GM21529 (cell line): ENCODE results near the gene NCOA3.
"Not testable (repeated sequence)": the region's sequence is repeated elsewhere in the genome, so short reads cannot be mapped to it uniquely, and the experiment has no call there.

Source experiments
- ATAC-seq: cut with Tn5 transposase; IDR thresholded peaks from one replicate; pipeline ENCODE4 v1.9.1; 2021; ENCODE audit not compliant: unreplicated experiment

NCOA3 gene

DNA sequence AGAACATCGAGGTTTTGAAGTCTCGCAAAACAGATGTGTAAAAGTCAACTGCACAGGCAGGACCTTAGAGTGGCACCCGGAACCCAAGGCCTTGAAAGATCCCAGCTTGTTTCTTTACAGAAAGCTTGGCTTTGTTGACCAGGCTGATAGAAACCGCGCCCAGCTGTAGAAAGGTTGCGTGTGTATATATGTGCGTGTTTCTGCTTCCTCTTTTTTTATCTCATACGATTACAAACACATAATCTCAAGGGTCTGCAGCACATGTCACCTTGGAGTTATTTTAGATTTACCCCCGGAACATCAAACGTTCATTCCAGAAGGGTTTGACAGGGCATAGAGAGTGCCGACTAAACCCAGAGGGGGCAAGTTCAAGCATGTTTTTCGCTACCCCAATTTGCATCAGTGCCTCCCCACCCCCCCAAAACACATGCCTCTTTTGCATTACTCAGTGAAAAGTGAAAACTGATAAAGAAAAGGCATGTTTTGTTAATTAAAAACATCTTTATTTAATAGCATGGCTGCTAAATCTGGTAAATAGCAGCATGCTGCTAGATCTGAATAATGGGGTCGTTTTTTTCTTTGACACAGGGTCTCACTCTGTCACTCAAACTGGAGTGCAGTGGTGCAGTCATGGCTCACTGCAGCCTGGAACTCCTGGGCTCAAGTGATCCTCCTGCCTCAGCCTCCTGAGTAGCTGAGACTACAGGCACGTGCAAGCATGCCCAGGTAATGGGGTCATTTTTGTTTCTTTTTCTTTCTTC lies 33.2 kb upstream of the NCOA3 start:
- peak; percentile 63 for ATAC-seq

DNA sequence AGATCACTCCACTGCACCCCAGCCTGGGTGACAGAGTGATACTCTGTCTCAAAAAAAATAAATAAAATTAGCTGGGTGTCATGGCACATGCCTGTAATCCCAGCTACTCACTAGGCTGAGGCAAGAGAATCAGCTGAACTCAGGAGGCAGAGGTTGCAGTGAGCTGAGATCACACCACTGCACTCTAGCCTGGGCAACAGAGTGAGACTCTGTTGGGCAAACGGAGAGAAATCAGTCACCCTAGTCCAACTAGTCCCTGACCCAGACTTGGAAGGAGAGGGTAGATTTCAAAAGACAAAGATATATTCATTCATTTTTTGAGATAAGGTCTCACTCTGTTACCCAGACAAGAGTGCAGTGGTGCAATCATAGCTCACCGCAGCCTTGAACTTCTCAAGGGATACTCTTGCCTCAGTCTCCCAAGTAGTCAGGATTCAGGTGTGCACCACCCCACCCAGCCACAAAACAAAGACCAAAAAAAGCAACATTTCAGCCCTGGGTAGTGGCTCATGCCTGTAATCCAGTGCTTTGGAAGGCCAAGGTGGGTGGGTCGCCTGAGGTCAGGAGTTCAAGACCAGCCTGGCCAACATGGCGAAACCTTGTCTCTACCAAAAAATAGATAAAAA lies 26.2 kb upstream of the NCOA3 start:
- no peak for ATAC-seq

DNA sequence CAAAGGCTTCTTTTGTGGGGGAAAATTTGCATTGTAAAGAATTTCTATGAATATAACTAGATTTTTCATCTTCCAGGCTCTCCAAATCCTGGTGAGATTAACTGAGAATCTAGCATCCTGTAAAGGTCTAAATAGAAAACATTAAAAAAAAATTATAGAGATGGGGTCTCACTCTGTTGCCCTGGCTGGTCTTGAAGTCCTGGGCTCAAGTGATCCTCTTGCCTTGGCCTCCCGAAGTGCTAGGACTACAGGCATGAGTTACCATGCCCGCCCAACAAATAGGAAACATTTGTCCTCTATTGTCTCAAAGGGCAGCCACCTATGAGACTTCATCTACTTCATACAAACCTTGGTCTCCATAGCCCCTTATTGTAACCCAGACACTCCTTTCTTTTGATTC lies 25.2 kb upstream of the NCOA3 start:
- ATAC-seq = no peak

DNA sequence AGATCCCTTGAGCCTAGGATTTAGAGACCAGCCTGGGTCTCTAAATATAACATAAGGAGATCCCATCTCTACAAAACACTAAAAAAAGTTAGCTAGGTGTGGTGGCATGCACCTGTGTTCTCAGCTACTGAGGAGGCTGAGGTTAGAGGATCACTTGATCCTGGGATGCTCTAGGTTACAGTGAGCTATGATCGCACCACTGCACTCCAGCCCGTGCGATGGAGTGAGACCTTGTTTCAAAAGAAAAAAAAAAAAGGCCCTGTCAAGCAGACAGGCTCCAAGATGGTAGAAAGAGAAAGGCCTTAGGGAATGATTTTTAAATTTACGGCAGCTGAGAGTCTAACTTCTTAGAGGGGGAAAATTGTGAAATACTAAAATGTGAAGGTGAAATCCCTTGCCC lies 22.6 kb upstream of the NCOA3 start:
- no peak for ATAC-seq

DNA sequence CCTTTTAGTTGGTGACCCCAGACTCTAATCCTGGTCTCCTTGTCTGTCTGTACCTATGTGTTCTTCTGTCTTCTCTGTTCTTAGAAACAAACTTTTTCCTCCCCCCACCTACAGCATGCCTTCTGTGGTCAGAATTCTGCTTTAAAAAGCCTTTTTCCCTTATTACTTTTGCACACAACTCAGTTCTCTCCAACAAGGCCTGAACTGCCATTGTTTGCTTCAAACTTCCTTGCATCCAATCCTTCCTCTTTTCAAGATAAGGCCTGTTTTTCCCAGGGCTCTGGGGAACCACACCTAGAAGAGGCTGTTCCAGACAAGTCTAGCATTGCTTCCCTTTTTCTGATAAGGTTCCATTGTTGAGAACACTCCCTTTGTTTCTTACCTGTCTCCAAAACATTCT lies 22.2 kb upstream of the NCOA3 start:
- ATAC-seq = no peak

DNA sequence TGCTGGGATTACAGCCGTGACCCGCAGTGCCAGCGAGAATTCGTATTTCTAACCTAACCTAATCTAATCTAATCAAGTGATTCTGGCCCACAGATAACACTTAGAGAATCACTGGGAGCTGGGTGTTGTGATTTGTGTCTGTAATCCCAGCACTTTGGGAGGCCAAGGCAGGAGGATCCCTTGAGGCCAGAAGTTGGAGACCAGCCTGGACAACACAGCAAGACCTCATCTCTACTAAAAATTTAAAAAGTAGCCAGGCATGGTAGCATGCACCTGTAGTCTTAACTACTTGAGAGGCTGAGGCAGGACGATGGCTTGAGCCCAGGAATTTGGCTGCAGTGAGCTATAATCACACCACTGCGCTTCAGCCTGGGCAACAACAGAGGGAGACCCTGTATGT lies 21.4 kb upstream of the NCOA3 start:
- ATAC-seq = no peak

DNA sequence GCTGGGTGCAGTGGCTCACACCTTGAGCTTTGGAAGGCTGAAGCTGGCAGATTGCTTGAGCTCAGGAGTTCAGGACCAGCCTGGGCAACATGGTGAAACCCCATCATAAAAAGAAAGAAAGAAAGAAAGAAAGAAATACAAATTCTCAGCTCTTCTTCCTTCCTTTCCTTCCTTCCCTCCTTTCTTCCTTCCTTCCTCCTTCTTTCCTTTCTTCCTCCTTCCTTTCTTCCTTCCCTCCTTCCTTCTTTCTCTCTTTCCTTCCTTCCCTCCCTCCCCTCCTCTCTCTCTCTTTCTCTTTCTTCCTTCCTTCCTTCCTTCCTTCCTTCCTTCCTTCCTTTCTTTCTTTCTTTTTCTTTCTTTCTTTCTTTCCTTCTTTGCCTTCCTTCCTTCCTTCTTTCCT lies 21.0 kb upstream of the NCOA3 start:
- no peak for ATAC-seq

DNA sequence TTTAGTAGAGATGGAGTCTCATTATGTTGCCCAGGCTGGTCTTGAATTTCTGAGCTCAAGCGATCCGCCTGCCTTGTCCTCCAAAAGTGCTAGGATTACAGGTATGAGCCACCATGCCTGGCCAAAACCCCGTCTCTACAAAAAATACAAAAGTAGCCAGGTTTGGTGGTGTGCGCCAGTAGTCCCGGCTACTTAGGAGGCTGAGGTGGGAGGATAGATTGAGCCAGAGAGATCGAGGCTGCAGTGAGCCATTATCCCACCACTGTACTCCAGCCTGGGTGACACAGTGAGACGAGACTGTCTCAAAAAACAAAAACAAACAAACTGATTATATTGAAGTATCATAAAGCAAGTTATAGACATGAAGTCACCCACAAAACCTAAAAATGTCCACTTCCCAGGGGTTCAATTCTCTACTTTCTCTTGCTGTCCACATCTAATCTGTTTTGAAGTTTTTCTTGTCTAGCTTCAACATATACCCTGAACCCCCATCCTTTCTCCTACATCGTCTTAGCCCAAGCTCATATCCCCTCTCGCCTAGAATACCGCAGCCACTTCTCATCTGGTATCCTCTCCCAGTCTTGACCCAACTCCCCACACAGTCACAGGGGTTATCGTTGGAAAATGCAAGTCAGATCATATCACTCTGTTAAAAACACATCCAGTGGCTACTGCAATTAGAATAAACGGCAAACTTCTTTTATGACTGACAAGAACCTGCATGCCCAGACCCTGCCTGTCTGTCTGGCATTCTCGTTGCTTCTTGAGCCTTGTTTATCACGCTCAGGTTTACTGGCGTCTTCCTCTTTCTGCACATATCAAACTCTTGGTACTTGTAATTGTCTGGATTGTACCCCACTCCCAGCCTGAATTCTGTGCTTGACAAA lies 20.1 kb upstream of the NCOA3 start:
- ATAC-seq = no peak

DNA sequence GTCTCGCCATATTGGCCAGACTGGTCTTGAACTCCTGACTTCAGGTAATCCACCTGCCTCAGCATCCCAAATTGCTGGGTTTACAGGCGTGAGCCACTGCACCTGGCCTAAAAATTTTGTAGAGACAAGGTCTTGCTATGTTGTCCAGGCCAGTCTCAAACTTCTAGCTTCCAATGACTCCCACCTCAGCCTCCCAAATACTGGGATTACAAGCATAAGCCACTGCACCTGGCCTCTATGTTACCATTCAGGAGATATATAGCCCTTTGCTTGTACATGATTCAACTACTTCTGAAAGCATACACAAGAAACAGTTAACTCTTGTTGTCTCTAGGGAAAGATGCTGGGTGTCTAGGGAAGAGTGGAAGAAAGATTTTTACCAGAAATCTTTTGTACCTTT lies 19.0 kb upstream of the NCOA3 start:
- ATAC-seq = no peak

DNA sequence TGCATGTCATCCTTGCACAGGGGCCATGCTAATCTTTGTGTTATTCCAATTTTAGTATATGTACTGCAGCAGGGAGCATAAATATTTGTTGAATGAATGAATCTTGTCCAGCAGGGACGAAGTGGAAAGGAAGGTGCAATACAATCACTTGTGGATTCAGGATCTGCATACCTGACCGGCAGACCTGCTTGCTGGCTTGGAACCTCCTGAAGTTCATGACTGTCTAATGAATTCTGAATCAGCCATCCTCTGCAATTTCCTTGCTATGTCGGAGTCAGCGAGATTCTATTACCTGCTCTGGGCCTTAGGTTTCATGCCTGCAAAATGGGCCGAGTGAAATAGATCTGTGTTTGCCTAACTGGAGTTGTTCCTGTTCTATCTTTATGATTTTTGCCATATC lies 17.4 kb upstream of the NCOA3 start:
- no peak for ATAC-seq

DNA sequence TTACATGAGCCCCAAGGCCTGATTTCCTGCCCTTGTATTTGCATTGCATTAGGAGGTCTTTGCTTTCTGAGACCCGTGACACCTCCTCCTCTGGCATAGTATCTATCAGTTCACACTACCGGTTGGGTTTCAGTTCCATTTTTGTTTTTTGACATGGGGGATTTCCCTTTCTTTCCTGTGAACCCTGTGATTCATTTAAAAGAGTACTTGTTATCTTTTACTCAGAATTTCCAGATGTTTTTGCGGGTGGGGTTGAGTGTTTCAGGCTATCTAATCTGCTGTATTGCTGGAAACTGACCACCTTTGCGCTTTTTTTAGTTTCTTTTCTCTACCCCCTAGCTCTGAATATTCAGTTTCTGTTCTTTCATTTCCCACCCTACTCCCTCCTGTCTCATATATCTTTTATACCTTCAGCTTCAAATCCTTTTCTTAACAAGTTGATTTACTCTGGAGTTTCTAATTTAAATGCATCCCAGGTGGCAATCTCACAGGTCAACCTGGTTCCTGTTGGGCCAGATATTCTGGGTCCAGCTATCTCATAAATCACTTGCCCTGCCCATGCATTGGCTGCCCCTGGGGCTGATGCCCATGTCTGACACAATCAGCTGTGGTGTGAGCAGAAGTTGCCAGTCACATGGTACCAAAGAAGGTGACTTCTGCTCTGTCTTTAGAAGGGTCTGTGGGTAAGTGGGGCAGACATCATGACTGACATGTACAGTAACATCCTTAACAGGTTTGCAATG lies 14.3 kb upstream of the NCOA3 start:
- peak; percentile 73 for ATAC-seq

DNA sequence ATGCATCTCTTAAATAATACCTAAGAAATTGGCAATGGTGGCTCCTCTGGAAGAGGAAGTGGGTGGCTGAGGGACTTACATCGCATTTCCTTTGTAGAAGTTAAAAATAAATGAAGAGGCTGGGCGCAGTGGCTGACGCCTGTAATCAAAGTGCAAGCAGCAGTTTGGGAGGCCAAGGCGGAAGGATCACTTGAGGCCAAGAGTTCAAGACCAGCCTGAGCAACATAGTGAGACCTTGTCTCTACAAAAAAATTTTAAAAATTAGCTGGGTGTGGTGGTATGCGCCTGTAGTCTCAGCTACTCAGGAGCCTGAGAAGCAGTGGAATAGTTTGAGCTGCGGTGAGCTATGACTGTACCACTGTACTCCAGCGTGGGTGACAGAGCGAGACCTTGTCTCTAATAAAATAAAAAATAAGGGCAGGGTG lies 12.2 kb upstream of the NCOA3 start:
- ATAC-seq = no peak

DNA sequence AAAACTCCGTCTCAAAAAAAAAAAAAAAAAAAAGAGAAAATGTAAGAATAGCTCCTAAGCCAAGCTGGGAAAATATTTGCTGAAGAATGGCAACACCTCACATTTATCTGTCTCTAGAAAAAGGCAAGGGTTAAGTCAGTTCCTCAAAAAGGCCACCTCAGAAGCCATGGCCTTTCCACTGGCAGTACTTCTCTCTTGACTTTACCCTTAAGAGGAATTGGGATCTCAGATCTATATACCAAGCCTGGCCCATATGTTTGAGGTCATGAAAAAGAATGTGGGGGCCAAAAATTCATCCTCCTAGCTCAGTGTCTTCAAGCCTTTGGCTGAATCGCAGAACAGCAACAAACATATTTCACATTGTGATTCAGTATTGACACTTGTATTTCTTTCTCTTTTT lies 10.9 kb upstream of the NCOA3 start:
- ATAC-seq = no peak

DNA sequence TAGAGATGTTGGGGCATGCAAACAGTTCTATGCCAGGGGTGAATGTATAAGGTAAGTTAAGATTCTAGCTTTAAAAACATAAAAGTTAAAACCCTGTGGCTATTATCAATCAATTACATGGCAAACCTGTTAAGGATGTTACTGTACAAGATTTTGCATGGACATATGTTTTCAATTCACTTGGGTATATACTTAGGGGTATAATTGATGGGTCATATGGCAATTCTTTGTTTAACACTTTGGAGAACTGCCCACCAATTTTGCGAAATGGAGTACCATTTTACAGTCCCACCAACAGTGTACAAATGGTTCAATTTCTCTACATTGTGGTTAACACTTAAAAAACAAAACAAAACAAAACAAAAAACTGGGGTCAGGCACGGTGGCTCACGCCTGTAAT lies 9.4 kb upstream of the NCOA3 start:
- no peak for ATAC-seq

DNA sequence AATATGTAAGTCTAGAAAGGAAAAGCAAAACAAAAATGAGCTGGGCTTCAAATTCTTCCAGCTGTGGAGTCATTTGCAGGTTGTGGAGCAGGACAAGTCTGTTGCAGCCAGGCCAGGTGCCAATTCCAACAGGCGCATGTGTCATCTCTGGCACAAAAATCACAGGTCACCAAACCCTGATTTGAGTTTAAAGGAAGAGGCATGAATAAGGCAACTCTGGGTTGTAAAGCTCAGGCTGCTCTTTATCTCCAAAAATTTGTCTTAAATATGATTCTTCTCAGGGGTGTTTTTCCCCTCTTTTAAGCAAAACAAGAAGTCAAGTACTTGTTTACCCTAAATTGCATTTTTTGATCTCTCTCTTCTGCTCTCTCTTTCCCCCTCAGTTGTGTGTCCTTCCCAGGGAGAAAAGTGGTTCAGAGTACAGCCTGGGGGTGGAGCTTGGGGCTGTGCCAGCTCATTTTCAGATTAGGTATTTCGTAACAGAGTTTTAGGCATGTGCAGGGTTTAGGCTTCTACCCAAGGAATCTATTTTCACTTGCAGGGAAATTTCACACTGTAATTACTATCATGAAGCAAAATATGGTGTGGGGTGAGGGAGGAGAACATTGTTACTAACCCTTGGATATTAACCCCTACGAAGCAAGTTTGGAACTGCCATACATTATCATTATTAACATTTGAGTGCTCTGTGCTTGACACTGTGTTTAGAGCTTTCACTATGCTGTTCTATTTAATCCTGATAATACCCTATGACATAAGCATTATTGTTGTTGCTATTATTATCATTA lies 8.3 kb upstream of the NCOA3 start:
- no peak for ATAC-seq

DNA sequence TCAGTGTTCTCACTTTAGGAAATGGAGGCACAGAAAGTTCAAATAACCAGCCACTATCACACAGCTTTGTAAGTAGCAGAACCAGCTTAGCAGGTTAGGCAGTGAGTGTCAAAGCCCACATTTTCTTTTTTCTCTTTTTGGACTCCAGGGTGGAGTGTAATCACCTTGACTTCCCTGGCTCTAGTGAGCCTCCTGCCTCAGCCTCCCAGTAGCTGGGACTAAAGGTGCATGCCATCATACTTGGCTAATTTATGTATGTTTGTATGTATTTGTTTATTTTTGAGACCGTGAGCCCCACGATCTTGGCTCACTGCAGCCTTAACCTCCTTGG lies 7.8 kb upstream of the NCOA3 start:
- ATAC-seq = no peak

DNA sequence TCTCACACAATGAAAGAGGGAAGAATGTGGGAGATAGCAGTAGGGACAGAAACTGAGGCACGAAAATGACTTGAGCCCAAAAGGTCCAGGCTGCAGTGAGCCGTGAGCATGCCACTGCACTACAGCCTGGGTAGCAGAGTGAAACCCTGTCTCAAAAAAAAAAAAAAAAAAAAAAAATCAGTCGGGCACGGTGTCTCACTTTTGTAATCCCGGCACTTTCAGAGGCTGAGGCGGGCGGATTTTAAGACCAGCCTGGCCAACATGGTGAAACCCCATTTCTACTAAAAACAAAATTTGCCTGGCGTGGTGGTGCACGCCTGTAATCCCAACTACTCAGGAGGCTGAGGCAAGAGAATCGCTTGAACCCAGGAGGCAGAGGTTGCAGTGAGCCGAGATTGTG lies 7.1 kb upstream of the NCOA3 start:
- ATAC-seq = not testable (repeated sequence)

DNA sequence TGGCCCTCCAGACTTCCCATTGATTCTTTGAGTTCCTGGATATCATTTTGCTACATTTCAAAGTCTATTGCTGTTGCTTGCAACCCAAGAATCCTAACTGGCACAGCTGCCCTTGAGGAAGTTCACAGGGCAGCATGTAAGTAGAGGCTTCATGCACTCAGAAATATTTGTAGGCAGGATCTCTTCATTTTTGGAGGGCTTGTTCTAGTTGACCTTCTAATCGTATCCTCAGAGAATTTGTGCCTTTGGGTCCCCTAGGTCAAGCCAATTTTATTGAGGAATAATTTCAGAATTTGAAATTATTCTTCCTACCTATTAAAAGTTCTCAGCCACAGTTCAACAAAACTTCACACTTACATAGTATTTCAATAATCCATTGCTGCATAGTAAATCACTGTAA lies 5.6 kb upstream of the NCOA3 start:
- ATAC-seq = no peak

DNA sequence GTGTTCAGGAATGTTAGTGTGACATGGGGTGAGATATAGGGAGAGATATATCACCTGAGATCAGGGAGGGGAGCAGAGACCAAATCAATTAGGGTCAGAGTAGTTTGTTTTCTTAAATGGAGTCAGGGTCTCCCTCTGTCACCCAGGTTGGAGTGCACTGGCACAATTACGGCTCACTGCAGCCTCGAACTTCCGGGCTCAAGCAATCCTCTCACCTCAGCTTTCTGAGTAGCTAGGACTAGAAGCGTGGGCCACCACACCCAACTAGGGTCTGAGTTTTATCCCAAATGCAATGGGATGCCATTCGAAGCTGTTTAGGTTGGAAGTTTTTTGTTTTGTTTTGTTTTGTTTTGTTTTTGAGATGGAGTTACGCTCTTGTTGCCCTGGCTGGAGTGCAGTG lies 3.1 kb upstream of the NCOA3 start:
- ATAC-seq = no peak

DNA sequence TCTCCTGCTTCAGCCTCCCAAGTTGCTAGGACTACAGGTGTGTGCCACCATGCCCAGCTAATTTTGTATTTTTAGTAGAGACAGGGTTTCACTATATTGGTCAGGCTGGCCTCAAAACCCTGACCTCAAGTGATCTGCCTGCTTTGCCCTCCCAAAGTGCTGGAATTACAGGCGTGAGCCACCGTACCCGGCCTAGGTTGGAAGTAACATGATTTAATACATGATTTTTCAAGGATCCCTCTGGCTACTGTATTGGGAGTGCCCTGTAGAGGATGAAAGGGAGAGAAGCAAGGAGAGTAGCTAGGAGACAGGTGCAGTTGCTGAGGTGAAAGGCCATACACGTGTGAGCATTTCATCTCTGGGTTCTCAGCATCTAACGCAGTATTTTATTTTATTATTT lies 2.6 kb upstream of the NCOA3 start:
- no peak for ATAC-seq

DNA sequence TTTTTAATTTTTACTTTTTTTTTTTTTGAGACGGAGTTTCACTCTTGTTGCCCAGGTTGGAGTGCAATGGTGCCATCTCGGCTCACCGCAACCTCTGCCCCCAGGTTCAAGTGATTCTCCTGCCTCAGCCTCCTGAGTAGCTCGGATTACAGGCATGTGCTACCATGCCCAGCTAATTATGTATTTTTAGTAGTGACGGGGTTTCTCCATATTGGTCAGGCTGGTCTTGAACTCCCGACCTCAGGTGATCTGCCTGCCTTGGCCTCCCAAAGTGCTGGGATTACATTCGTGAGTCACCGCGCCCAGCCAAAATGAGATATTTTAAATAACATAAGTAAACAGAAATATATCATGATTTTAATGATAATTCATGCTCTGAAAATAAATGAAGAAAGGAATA lies 1.6 kb upstream of the NCOA3 start:
- ATAC-seq = not testable (repeated sequence)
